ENCODE results near the gene GAS2L3.
A peak's percentile ranks its signal among the peaks of the same experiment; 100 is the strongest.

GAS2L3 gene

DNA sequence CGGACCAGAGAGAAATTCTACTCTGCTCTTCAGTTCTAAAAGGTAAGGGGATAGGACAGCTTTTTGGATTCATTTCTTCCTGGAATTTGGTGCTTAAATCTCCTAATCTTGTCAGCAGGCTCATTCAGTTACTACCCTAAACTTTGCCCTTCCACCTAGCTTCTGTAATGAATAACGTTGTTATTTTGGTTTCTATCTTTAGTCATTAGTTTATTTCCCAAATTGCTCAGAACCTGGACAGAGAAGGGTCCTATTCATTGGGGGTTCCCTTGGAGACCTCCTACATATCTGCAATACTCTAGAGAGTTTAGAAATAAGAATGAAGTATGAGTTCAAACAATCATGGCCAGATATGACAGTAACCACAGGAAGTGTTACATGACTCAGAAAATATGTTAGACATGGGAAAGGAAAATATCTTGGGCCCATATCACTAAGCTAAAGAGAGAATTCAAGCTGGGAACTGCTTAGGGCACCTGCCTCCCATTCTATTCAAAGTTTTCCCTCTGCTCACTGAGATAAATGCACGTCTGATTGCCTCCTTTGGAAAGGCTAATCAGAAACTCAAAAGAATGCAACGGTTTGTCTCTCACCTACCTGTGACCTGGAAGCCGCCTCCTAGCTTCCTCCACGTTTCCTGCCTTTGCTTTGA is 87.9 kb downstream of the GAS2L3 start:
- peak in 1 of 3 donors; percentile 19 for DNase-seq

- no peak for DNase-seq
Observed at GRCh38 chr12:100666588-100666987, 93.1 kb downstream of the GAS2L3 start.

- peak; percentile 67 to 86 (median 78) for DNase-seq
Observed at GRCh38 chr12:100668945-100669536, 95.6 kb downstream of the GAS2L3 start.

DNA sequence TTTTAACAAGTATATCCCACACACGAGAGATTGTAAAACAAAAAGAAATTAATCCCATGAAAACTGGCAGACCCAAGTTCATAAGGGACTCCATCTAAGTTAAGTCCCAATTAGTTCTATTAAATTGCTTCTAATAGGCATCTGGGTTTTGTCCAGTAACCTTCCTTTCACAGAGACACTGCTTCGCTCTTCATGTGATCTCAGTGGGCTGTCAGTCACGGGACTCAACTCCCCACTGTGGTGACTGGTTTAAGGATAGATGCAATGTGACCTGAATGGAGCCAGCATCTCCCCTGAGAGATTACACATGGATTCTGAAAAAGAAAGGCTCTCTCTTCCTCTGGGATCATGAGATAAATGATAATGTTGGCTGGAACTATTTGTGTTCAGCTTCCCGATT is 96.4 kb downstream of the GAS2L3 start:
- DNase-seq: no peak

- no peak for DNase-seq
Observed at GRCh38 chr12:100671396-100672074, 98.1 kb downstream of the GAS2L3 start.

- peak; percentile 31 to 50 (median 33) for DNase-seq
Observed at GRCh38 chr12:100672075-100672592, 98.7 kb downstream of the GAS2L3 start.

DNA sequence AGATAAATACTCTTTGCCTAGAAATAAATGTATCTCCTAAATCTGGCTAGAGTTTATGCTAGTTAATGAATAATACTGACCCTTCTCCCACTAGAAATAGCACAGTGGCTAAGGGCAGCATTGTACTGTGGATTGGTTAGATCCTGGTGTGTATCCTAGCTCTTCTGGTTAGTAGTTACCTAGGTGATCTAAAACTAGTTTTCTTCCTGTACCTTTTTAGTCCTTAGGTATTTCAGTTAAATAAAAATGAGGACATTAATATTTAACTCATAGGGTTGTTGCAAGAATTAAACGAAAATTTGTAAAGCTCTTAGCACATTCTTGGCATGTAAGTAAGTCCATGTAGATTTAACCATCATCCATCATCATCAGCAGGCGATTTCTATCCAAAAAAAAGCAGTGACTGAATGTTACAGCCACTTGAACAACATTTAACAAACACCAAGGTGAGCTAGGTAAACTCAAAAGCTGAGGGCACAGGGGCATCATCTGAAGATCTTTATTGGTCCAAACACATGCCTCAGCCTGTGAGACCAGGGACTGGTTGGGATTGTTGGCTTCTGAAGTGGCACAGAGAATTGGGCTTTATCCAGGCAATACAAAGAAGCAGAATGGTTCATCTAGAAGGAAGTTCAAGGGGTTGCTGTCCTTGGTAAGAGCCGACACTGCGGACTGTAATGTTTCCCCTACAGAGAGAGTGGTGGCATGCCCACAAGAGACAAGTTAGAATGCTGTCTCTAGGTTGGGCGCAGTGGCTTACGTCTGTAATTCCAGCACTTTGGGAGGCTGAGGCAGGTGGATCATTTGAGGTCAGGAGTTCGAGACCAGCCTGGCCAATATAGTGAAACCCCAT is 100.8 kb downstream of the GAS2L3 start:
- DNase-seq: no peak
